ENCODE data around the gene CCDC106.

The CCDC106 gene

GRCh38 chr19:55646889-55647731 is 902 bp upstream of the CCDC106 start:
- H3K27ac ChIP-seq: peak overlapping the region; percentile 91
- no peak for TF ChIP-seq ZFX (IDR thresholded peaks at IDR 0.05)

GRCh38 chr19:55648585-55649267 is 714 bp downstream of the CCDC106 start:
- peak overlapping the region; percentile 91 for H3K27ac ChIP-seq
- no peak for TF ChIP-seq CTCF (conservative IDR thresholded peaks at IDR 0.05)
- no peak for TF ChIP-seq ZFX (IDR thresholded peaks at IDR 0.05)

- peak overlapping the region; percentile 91; the same call in 1 of the 2 replicates for H3K27ac ChIP-seq
- no peak for TF ChIP-seq CTCF (conservative IDR thresholded peaks at IDR 0.05)
- no peak for TF ChIP-seq ZFX (IDR thresholded peaks at IDR 0.05)
Measured at GRCh38 chr19:55649268-55650125, 1.5 kb downstream of the CCDC106 start.

GRCh38 chr19:55650126-55650557 is 2.1 kb downstream of the CCDC106 start:
- TF ChIP-seq ZFX (IDR thresholded peaks at IDR 0.05): no peak
- TF ChIP-seq CTCF (conservative IDR thresholded peaks at IDR 0.05): no peak
- H3K27ac ChIP-seq: no peak overlapping the region

- TF ChIP-seq ZFX (IDR thresholded peaks at IDR 0.05): no peak
- no peak for TF ChIP-seq CTCF (conservative IDR thresholded peaks at IDR 0.05)
- no peak overlapping the region for H3K27ac ChIP-seq
Measured at GRCh38 chr19:55650602-55651230, 2.7 kb downstream of the CCDC106 start.

- TF ChIP-seq CTCF (conservative IDR thresholded peaks at IDR 0.05) (no peak), ZFX (IDR thresholded peaks at IDR 0.05) (no peak)
- H3K27ac ChIP-seq: no peak overlapping the region
Measured at GRCh38 chr19:55651236-55651635, 3.2 kb downstream of the CCDC106 start.

Data from C4-2B (cell line).